Activated naive CD8-positive, alpha-beta T cell treated with anti-CD3 and anti-CD28 coated beads, Interleukin-2, amount 10 ng/mL, durations not matched to agents 7 days and 5 days (primary cell): ENCODE data around the gene OSBPL6. TPM values are rescaled to one million over a fixed set of nuclear protein-coding genes. Genes with fewer than 3 reads are reported as not detected.
"Not testable (repeated sequence)": the region's sequence is repeated elsewhere in the genome, so short reads cannot be mapped to it uniquely, and the experiment has no call there.

Source experiments
- ATAC-seq: fragments of 150-1000 bp; cut with Tn5 transposase; one replicate; pipeline ENCODE4 v1.10.0; 2021; ENCODE audit warnings: low read depth, moderate library complexity
- POLR2A ChIA-PET: fragments of 350-600 bp; sonication (Branson Sonifier 250); formaldehyde crosslinking; loops from one replicate; lab custom pipeline; 2021; ENCODE audit warnings: antibody characterized with exemption; lab: Charles Lee
- DNase-seq: peaks from one replicate; pipeline ENCODE4 v3.0.0; 2021
- H3K27ac Mint-ChIP-seq: one replicate; pipeline ENCODE4 v1.8.0; 2022; ENCODE audit warnings: mild to moderate bottlenecking, mixed read lengths
- H3K27me3 Mint-ChIP-seq: one replicate; pipeline ENCODE4 v1.8.0; 2022; ENCODE audit warnings: mild to moderate bottlenecking, moderate library complexity, mixed read lengths
- H3K36me3 Mint-ChIP-seq: one replicate; pipeline ENCODE4 v1.8.0; 2021; ENCODE audit warnings: mild to moderate bottlenecking, mixed read lengths
- H3K4me1 Mint-ChIP-seq: one replicate; pipeline ENCODE4 v1.8.0; 2021; ENCODE audit warnings: mixed read lengths
- H3K4me3 Mint-ChIP-seq: one replicate; pipeline ENCODE4 v1.8.0; 2022; ENCODE audit warnings: mild to moderate bottlenecking, moderate library complexity, mixed read lengths
- H3K9me3 Mint-ChIP-seq: one replicate; pipeline ENCODE4 v1.8.0; 2021; ENCODE audit warnings: mixed read lengths
- total RNA-seq, 2 experiments: library from RNA; stranded (reverse); gene quantifications; one replicate each; pipeline ENCODE4 v1.2.3, GENCODE V29; 2021

The OSBPL6 gene
- total RNA-seq, 2 experiments from 2014 or later = 0.08 to 0.20 TPM

- Mint-ChIP-seq H3K4me1 (no peaks in the 10 kb centered on the region), H3K27ac (no peak overlapping the region), H3K4me3 (no peak overlapping the region), H3K27me3 (peaks cover 39% of the 10 kb centered on the region), H3K36me3 (no peaks in the 10 kb centered on the region), H3K9me3 (no peaks in the 10 kb centered on the region)
- POLR2A ChIA-PET = no interaction called here
- no peak for DNase-seq
- ATAC-seq = no peak
Measured at GRCh38 chr2:178320011-178320585, 125.8 kb downstream of the OSBPL6 start.

- Mint-ChIP-seq H3K4me3 (no peak overlapping the region), H3K9me3 (no peaks in the 10 kb centered on the region), H3K36me3 (no peaks in the 10 kb centered on the region), H3K27ac (no peak overlapping the region), H3K27me3 (peaks cover 42% of the 10 kb centered on the region), H3K4me1 (no peaks in the 10 kb centered on the region)
- POLR2A ChIA-PET = no interaction called here
- DNase-seq (no peak), ATAC-seq (no peak)
Measured at GRCh38 chr2:178322068-178322467, 127.8 kb downstream of the OSBPL6 start.

GRCh38 chr2:178323331-178323730 lies 129.0 kb downstream of the OSBPL6 start:
- H3K9me3 Mint-ChIP-seq, H3K27ac Mint-ChIP-seq, POLR2A ChIA-PET, H3K4me3 Mint-ChIP-seq, H3K36me3 Mint-ChIP-seq, H3K4me1 Mint-ChIP-seq, ATAC-seq, DNase-seq: not testable (repeated sequence)
- peaks cover 39% of the 10 kb centered on the region for H3K27me3 Mint-ChIP-seq

GRCh38 chr2:178324077-178324476 lies 129.8 kb downstream of the OSBPL6 start:
- H3K36me3 Mint-ChIP-seq = no peaks in the 10 kb centered on the region
- H3K9me3 Mint-ChIP-seq = no peaks in the 10 kb centered on the region
- POLR2A ChIA-PET = no interaction called here
- H3K27ac Mint-ChIP-seq = no peak overlapping the region
- H3K27me3 Mint-ChIP-seq = peaks cover 39% of the 10 kb centered on the region
- no peak for ATAC-seq
- DNase-seq = no peak
- H3K4me3 Mint-ChIP-seq = no peak overlapping the region
- no peaks in the 10 kb centered on the region for H3K4me1 Mint-ChIP-seq

GRCh38 chr2:178325268-178325667 lies 131.0 kb downstream of the OSBPL6 start:
- Mint-ChIP-seq H3K27ac (no peak overlapping the region), H3K4me1 (no peaks in the 10 kb centered on the region), H3K36me3 (no peaks in the 10 kb centered on the region), H3K9me3 (no peaks in the 10 kb centered on the region), H3K27me3 (peaks cover 39% of the 10 kb centered on the region), H3K4me3 (no peak overlapping the region)
- ATAC-seq (no peak), DNase-seq (no peak)
- POLR2A ChIA-PET = no interaction called here

- Mint-ChIP-seq H3K4me1 (no peaks in the 10 kb centered on the region), H3K27ac (no peak overlapping the region), H3K9me3 (no peaks in the 10 kb centered on the region), H3K36me3 (no peaks in the 10 kb centered on the region), H3K4me3 (no peak overlapping the region), H3K27me3 (peaks cover 29% of the 10 kb centered on the region)
- ATAC-seq = no peak
- POLR2A ChIA-PET = no interaction called here
- no peak for DNase-seq
Measured at GRCh38 chr2:178327516-178327915, 133.2 kb downstream of the OSBPL6 start.

- ATAC-seq (no peak), DNase-seq (no peak)
- Mint-ChIP-seq H3K4me1 (no peaks in the 10 kb centered on the region), H3K27me3 (peaks cover 25% of the 10 kb centered on the region), H3K36me3 (no peaks in the 10 kb centered on the region), H3K9me3 (no peaks in the 10 kb centered on the region), H3K4me3 (no peak overlapping the region), H3K27ac (no peak overlapping the region)
- POLR2A ChIA-PET = no interaction called here
Measured at GRCh38 chr2:178328037-178328436, 133.7 kb downstream of the OSBPL6 start.

- H3K36me3 Mint-ChIP-seq = no peaks in the 10 kb centered on the region
- H3K27ac Mint-ChIP-seq = no peak overlapping the region
- no peak for ATAC-seq
- peaks cover 5% of the 10 kb centered on the region for H3K27me3 Mint-ChIP-seq
- no peaks in the 10 kb centered on the region for H3K4me1 Mint-ChIP-seq
- no peaks in the 10 kb centered on the region for H3K9me3 Mint-ChIP-seq
- POLR2A ChIA-PET = no interaction called here
- DNase-seq = no peak
- no peak overlapping the region for H3K4me3 Mint-ChIP-seq
Measured at GRCh38 chr2:178330175-178331017, 136.1 kb downstream of the OSBPL6 start.

- Mint-ChIP-seq H3K27me3 (peaks cover 2% of the 10 kb centered on the region), H3K4me1 (no peaks in the 10 kb centered on the region), H3K27ac (no peak overlapping the region), H3K4me3 (no peak overlapping the region), H3K9me3 (no peaks in the 10 kb centered on the region), H3K36me3 (no peaks in the 10 kb centered on the region)
- POLR2A ChIA-PET = no interaction called here
- DNase-seq = no peak
- ATAC-seq = no peak
Measured at GRCh38 chr2:178331474-178332432, 137.4 kb downstream of the OSBPL6 start.

GRCh38 chr2:178333851-178334250 lies 139.5 kb downstream of the OSBPL6 start:
- Mint-ChIP-seq H3K4me1 (no peaks in the 10 kb centered on the region), H3K36me3 (no peaks in the 10 kb centered on the region), H3K27ac (no peak overlapping the region), H3K4me3 (no peak overlapping the region), H3K9me3 (no peaks in the 10 kb centered on the region), H3K27me3 (peaks cover 4% of the 10 kb centered on the region)
- ATAC-seq (no peak), DNase-seq (no peak)
- POLR2A ChIA-PET = no interaction called here

GRCh38 chr2:178335230-178335629 lies 140.9 kb downstream of the OSBPL6 start:
- Mint-ChIP-seq H3K27me3 (peaks cover 7% of the 10 kb centered on the region), H3K27ac (no peak overlapping the region), H3K4me1 (no peaks in the 10 kb centered on the region), H3K9me3 (no peaks in the 10 kb centered on the region), H3K4me3 (no peak overlapping the region), H3K36me3 (no peaks in the 10 kb centered on the region)
- ATAC-seq = no peak
- POLR2A ChIA-PET = interaction anchor here (1.3 kb wide), 1 partner anchor 80 kb away, joined by 4 read pairs; no protein-coding TSS in a partner anchor
- DNase-seq = no peak

- no peak overlapping the region for H3K4me3 Mint-ChIP-seq
- DNase-seq (no peak), ATAC-seq (no peak)
- no peaks in the 10 kb centered on the region for H3K36me3 Mint-ChIP-seq
- H3K9me3 Mint-ChIP-seq = no peaks in the 10 kb centered on the region
- H3K4me1 Mint-ChIP-seq = no peaks in the 10 kb centered on the region
- POLR2A ChIA-PET = no interaction called here
- no peak overlapping the region for H3K27ac Mint-ChIP-seq
- H3K27me3 Mint-ChIP-seq = peaks cover 38% of the 10 kb centered on the region
Measured at GRCh38 chr2:178344121-178344520, 149.8 kb downstream of the OSBPL6 start.

- peaks cover 30% of the 10 kb centered on the region for H3K27me3 Mint-ChIP-seq
- H3K27ac Mint-ChIP-seq = no peak overlapping the region
- ATAC-seq (no peak), DNase-seq (no peak)
- H3K36me3 Mint-ChIP-seq = no peaks in the 10 kb centered on the region
- H3K4me1 Mint-ChIP-seq = no peaks in the 10 kb centered on the region
- POLR2A ChIA-PET = no interaction called here
- H3K9me3 Mint-ChIP-seq = no peaks in the 10 kb centered on the region
- no peak overlapping the region for H3K4me3 Mint-ChIP-seq
Measured at GRCh38 chr2:178345951-178346350, 151.6 kb downstream of the OSBPL6 start.
